ENCODE data around the gene CCDC82. TPM values are rescaled to one million over a fixed set of nuclear protein-coding genes. Genes with fewer than 3 reads are reported as not detected.

CCDC82 gene
- total and polyA plus RNA-seq, 7 donors = 9.5 to 39.2 (median 24.4) TPM

- no peaks in the 10 kb centered on the region for H3K9me3 ChIP-seq
- H3K27me3 ChIP-seq = no peaks in the 10 kb centered on the region
- no peak for DNase-seq
- H3K27ac ChIP-seq = peak overlapping the region in 1 of 4 donors; percentile 2
- H3K4me1 ChIP-seq = peaks cover 0 to 68% (median 55%) of the 10 kb centered on the region in 4 donors
- no peak overlapping the region for H3K4me3 ChIP-seq
- intact Hi-C loops (cut with DNase I) = loop anchor here (5.0 kb wide), 1 partner anchor 67 kb away; no protein-coding TSS in a partner anchor
- TF ChIP-seq POLR2A (IDR thresholded peaks at IDR 0.05) (no peak), CTCF (IDR thresholded peaks at IDR 0.05) (no peak), EP300 (IDR thresholded peaks at IDR 0.05) (no peak)
- no peaks in the 10 kb centered on the region for H3K36me3 ChIP-seq
- 21 to 63% methylated on average over 5 of the region's 5 CpGs for WGBS, 2 donors
Measured at GRCh38 chr11:96309643-96310017, 80.1 kb downstream of the CCDC82 start.

DNA sequence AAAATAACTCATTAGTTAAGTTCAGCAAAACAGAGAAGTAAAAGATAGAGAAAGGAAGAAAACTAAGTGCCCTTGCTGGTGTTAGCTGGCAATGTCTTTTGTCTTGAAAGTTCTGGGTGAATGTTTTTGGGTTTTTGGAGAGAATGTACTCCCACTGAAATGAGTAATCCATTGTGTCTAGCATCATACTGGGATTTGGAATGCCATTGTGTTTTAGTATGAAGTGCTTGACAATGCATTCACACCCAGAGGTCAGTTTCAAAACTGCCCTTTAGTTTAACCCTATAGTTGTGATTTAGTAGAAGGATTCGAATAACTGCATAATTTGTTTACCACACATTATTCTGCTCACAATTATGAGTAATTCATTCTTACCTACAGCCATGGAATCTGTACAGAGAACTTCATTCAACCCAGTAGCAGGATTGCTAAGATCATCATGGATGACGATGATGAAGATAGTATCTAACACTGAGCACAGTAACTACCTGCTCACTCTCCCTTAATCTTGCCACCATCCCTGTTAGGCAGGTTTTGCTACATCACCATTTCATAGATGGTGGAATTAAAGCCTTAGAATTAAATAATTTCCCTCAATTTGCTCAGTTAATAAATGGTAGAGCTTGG is 80.6 kb downstream of the CCDC82 start:
- TF ChIP-seq POLR2A (IDR thresholded peaks at IDR 0.05) (no peak), EP300 (IDR thresholded peaks at IDR 0.05) (no peak), CTCF (IDR thresholded peaks at IDR 0.05) (no peak), POLR2AphosphoS5 (IDR thresholded peaks at IDR 0.05) (no peak)
- H3K27me3 ChIP-seq = no peaks in the 10 kb centered on the region
- H3K4me1 ChIP-seq = peaks cover 0 to 63% (median 51%) of the 10 kb centered on the region in 4 donors
- no peaks in the 10 kb centered on the region for H3K9me3 ChIP-seq
- H3K27ac ChIP-seq = peak overlapping the region in 2 of 4 donors; percentile 2 to 81
- intact Hi-C loops (cut with DNase I) = loop anchor here (5.0 kb wide), 1 partner anchor 67 kb away; no protein-coding TSS in a partner anchor
- DNase-seq = no peak
- H3K4me3 ChIP-seq = no peak overlapping the region
- 90 to 95% methylated on average over 2 of the region's 2 CpGs for WGBS, 2 donors
- H3K36me3 ChIP-seq = no peaks in the 10 kb centered on the region

- no peak for DNase-seq
- no peaks in the 10 kb centered on the region for H3K9me3 ChIP-seq
- intact Hi-C loops (cut with DNase I) = loop anchor here (5.0 kb wide), 1 partner anchor 65 kb away; no protein-coding TSS in a partner anchor
- H3K4me1 ChIP-seq = peaks cover 0 to 59% (median 48%) of the 10 kb centered on the region in 4 donors
- TF ChIP-seq EP300 (IDR thresholded peaks at IDR 0.05) (no peak), CTCF (IDR thresholded peaks at IDR 0.05) (no peak), POLR2A (IDR thresholded peaks at IDR 0.05) (no peak), POLR2AphosphoS5 (IDR thresholded peaks at IDR 0.05) (no peak)
- H3K36me3 ChIP-seq = no peaks in the 10 kb centered on the region
- 14 to 51% methylated on average over 3 of the region's 3 CpGs for WGBS, 2 donors
- peak overlapping the region; percentile 4 to 35 (median 28) for H3K4me3 ChIP-seq
- peak overlapping the region; percentile 69 to 86 (median 80) for H3K27ac ChIP-seq
- H3K27me3 ChIP-seq = no peaks in the 10 kb centered on the region
Measured at GRCh38 chr11:96307776-96308140, 82.0 kb downstream of the CCDC82 start.

DNA sequence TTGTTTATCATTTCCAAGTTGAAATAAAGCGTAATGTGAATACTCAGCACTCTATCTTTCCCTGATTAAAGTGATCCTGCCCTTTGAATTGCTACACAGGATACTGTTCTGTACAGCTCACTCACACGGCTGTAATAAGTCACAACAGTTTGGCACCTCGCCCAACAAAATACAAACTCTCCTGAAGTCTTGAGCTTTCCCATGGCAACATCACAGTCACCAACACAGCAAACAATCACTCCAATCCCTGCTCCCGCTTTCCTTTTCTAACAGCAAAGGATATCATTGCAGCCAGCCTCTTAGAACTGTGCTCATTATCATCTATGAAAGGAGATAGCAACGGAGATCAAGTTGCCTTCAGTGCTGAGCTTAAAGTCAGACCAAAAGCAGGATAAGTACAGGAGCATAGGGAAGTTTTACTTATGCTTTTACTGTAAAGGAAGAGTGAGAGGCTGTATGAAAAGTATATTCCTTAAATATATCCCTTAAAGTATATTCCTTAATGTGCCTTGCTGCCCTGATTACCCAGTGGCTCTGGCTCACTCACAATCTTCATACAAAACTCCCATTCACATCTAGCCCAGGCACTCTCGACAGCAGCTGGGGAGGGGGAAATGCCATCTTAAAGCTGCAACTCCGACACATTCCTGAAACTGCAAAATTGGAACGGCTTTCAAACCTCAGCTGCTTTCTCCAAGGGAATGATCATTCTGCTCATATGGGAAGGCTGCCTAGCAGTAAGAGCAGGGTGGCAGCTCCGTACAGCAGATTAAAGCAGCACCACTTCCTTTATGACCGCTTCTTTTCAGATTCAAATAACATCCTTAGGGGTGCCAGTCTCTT is 82.6 kb downstream of the CCDC82 start:
- H3K9me3 ChIP-seq = no peaks in the 10 kb centered on the region
- intact Hi-C loops (cut with DNase I) = loop anchor here (5.0 kb wide), 1 partner anchor 65 kb away; no protein-coding TSS in a partner anchor
- H3K27ac ChIP-seq = peak overlapping the region; percentile 69 to 86 (median 80)
- no peaks in the 10 kb centered on the region for H3K27me3 ChIP-seq
- H3K4me3 ChIP-seq = peak overlapping the region; percentile 4 to 35 (median 28)
- DNase-seq = peak; percentile 90
- TF ChIP-seq EP300 (IDR thresholded peaks at IDR 0.05) (no peak), POLR2AphosphoS5 (IDR thresholded peaks at IDR 0.05) (peak in 3 of 4 donors; percentile 22 to 49 (median 44))
- 6 to 36% methylated on average over 10 of the region's 10 CpGs for WGBS, 2 donors
- H3K36me3 ChIP-seq = no peaks in the 10 kb centered on the region
- peaks cover 0 to 60% (median 52%) of the 10 kb centered on the region in 4 donors for H3K4me1 ChIP-seq

GRCh38 chr11:96306600-96306932 is 83.1 kb downstream of the CCDC82 start:
- H3K4me1 ChIP-seq = peaks cover 0 to 56% (median 49%) of the 10 kb centered on the region in 4 donors
- no peaks in the 10 kb centered on the region for H3K27me3 ChIP-seq
- DNase-seq = no peak
- H3K27ac ChIP-seq = peak overlapping the region; percentile 69 to 86 (median 80)
- WGBS, 2 donors = 12 to 32% methylated on average over 3 of the region's 3 CpGs
- no peaks in the 10 kb centered on the region for H3K36me3 ChIP-seq
- no peaks in the 10 kb centered on the region for H3K9me3 ChIP-seq
- TF ChIP-seq EP300 (IDR thresholded peaks at IDR 0.05) (no peak), POLR2AphosphoS5 (IDR thresholded peaks at IDR 0.05) (no peak), POLR2A (IDR thresholded peaks at IDR 0.05) (no peak), CTCF (IDR thresholded peaks at IDR 0.05) (no peak)
- intact Hi-C loops (cut with DNase I) = loop anchor here (5.0 kb wide), 1 partner anchor 64 kb away; no protein-coding TSS in a partner anchor
- H3K4me3 ChIP-seq = peak overlapping the region in 3 of 4 donors; percentile 22 to 35 (median 34)
